ENCODE measurements around the gene PKDREJ. TPM values are rescaled to one million over a fixed set of nuclear protein-coding genes. Genes with fewer than 3 reads are reported as not detected.

The PKDREJ gene
- total RNA-seq, 1 experiment from 2014 or later: not detected

- peaks cover 15% of the 10 kb centered on the region for H3K79me2 ChIP-seq (ENCODE audit: low read depth)
- H3K9me2 ChIP-seq (ENCODE audit: insufficient read depth): no peaks in the 10 kb centered on the region
- BruUV-seq (replicated peaks): no TSS peak
- no peak for DNase-seq
- peaks cover 6% of the 10 kb centered on the region for H3K4me1 ChIP-seq (replicated peaks; ENCODE audit: insufficient read depth)
- H3K4me3 ChIP-seq: no peak overlapping the region
- H3K4me2 ChIP-seq: no peak overlapping the region
- TF ChIP-seq CTCF (conservative IDR thresholded peaks at IDR 0.05): no peak
- TF ChIP-seq EZH2 (IDR thresholded peaks at IDR 0.05; ENCODE audit: low read depth): no peak
- peaks cover 3% of the 10 kb centered on the region; the same call in 1 of the 2 replicates for H4K20me1 ChIP-seq (ENCODE audit: insufficient read depth)
- 0 out of 2 replicates have a peak, but pooled peaks cover 3% of the 10 kb centered on the region for H3F3A ChIP-seq (ENCODE audit: insufficient read depth, low read depth)
- no peaks in the 10 kb centered on the region for H3K36me3 ChIP-seq (ENCODE audit: low read depth)
- ChIA-PET POLR2A (ENCODE audit: unreplicated experiment) (no interaction called here), CTCF (no interaction called here)
- H3K9me3 ChIP-seq (ENCODE audit: insufficient read depth, low read depth): no peaks in the 10 kb centered on the region
- no peak overlapping the region for H3K27ac ChIP-seq
- intact Hi-C loops (cut with micrococcal nuclease; ENCODE audit: unreplicated experiment): no loop called here
- H2AFZ ChIP-seq: no peak overlapping the region
- H3K27me3 ChIP-seq (ENCODE audit: insufficient read depth, low read depth): no peaks in the 10 kb centered on the region
These were observed 17.0 kb downstream of the PKDREJ start for GRCh38 chr22:46246178-46246577.

DNA sequence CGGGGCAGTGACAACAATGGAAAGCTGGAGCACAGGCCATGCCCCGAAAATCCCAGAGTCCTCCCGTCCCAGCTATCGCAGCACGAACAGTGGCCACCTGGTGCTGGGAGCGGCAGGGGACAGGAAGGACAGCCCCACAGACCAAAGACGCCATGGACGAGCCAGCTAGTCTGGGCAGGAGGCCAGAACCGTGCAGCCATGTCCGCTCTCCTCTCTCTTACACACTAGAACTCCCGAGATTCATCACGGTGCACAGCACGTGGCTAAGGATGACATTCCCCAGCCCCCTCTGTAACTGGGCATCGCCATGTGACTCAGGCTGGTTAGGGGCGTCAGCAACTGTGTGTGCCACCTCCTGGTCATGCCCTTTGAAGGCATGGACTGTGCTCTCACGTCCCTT is 17.6 kb downstream of the PKDREJ start:
- H3K4me1 ChIP-seq (replicated peaks; ENCODE audit: insufficient read depth): peaks cover 4% of the 10 kb centered on the region
- H3K27ac ChIP-seq: no peak overlapping the region
- H3K27me3 ChIP-seq (ENCODE audit: insufficient read depth, low read depth): no peaks in the 10 kb centered on the region
- intact Hi-C loops (cut with micrococcal nuclease; ENCODE audit: unreplicated experiment): no loop called here
- peaks cover 3% of the 10 kb centered on the region; the same call in 1 of the 2 replicates for H4K20me1 ChIP-seq (ENCODE audit: insufficient read depth)
- H3K9me2 ChIP-seq (ENCODE audit: insufficient read depth): no peaks in the 10 kb centered on the region
- H3K79me2 ChIP-seq (ENCODE audit: low read depth): peaks cover 9% of the 10 kb centered on the region
- H2AFZ ChIP-seq: no peak overlapping the region
- ChIA-PET POLR2A (ENCODE audit: unreplicated experiment) (no interaction called here), CTCF (no interaction called here)
- no peak for DNase-seq
- no peak for TF ChIP-seq EZH2 (IDR thresholded peaks at IDR 0.05; ENCODE audit: low read depth)
- no peak for TF ChIP-seq CTCF (conservative IDR thresholded peaks at IDR 0.05)
- no TSS peak for BruUV-seq (replicated peaks)
- H3K4me2 ChIP-seq: no peak overlapping the region
- H3K9me3 ChIP-seq (ENCODE audit: insufficient read depth, low read depth): no peaks in the 10 kb centered on the region
- H3K4me3 ChIP-seq: no peak overlapping the region
- 0 out of 2 replicates have a peak, but pooled peaks cover 3% of the 10 kb centered on the region for H3F3A ChIP-seq (ENCODE audit: insufficient read depth, low read depth)
- H3K36me3 ChIP-seq (ENCODE audit: low read depth): no peaks in the 10 kb centered on the region

DNA sequence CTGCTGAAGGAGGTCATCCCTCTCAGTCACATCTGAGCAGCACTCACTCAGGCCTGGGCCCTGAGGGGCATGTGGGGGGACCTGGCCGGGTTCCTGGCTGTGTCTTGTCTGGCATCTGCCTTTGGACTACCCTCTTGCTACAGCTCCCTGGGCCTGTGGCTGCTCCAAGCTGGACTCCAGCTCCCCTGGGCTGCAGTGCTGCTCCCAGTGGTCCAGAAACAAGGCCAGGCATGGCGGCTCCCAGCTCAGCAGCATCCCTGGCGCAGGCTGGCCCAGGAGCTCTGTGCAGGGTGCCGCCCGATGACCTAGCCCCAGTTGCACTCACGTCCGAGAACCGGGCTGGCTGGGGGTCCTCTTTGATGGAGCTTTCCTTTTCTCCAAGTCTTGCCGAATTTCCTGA is 18.4 kb downstream of the PKDREJ start:
- H3K36me3 ChIP-seq (ENCODE audit: low read depth): no peaks in the 10 kb centered on the region
- BruUV-seq (replicated peaks): no TSS peak
- ChIA-PET CTCF (no interaction called here), POLR2A (ENCODE audit: unreplicated experiment) (no interaction called here)
- H3K9me2 ChIP-seq (ENCODE audit: insufficient read depth): no peaks in the 10 kb centered on the region
- no peaks in the 10 kb centered on the region for H3K27me3 ChIP-seq (ENCODE audit: insufficient read depth, low read depth)
- H3K79me2 ChIP-seq (ENCODE audit: low read depth): peaks cover 7% of the 10 kb centered on the region; the same call in 1 of the 2 replicates
- no peak overlapping the region for H3K27ac ChIP-seq
- no peak for DNase-seq
- no peak overlapping the region for H2AFZ ChIP-seq
- H4K20me1 ChIP-seq (ENCODE audit: insufficient read depth): peaks cover 3% of the 10 kb centered on the region; the same call in 1 of the 2 replicates
- no peaks in the 10 kb centered on the region for H3K9me3 ChIP-seq (ENCODE audit: insufficient read depth, low read depth)
- intact Hi-C loops (cut with micrococcal nuclease; ENCODE audit: unreplicated experiment): no loop called here
- H3K4me2 ChIP-seq: no peak overlapping the region
- no peak for TF ChIP-seq CTCF (conservative IDR thresholded peaks at IDR 0.05)
- no peak for TF ChIP-seq EZH2 (IDR thresholded peaks at IDR 0.05; ENCODE audit: low read depth)
- H3K4me1 ChIP-seq (replicated peaks; ENCODE audit: insufficient read depth): peaks cover 4% of the 10 kb centered on the region
- H3K4me3 ChIP-seq: no peak overlapping the region
- H3F3A ChIP-seq (ENCODE audit: insufficient read depth, low read depth): 0 out of 2 replicates have a peak, but pooled peaks cover 3% of the 10 kb centered on the region
